Femur (tissue), 1 donor: ENCODE data around the gene ZNF568.
A peak's percentile ranks its signal among the peaks of the same experiment; 100 is the strongest.

ENCODE experiments used
- DNase-seq: peaks from one replicate; pipeline ENCODE4 v3.0.0-alpha.2; 2017

The ZNF568 gene

GRCh38 chr19:36915992-36916830 lies at the start of gene ZNF568, which contains the start of gene ZNF829:
Gene ZNF568, plus strand, starts transcription at chr19:36916332. Its CDS starts 6,439 bp downstream, at chr19:36922771.
Gene ZNF829, minus strand, starts transcription at chr19:36916291. Its CDS starts 1,124 bp downstream, at chr19:36915167.
- peak; percentile 95 for DNase-seq

GRCh38 chr19:36876993-36877938 lies 38.9 kb upstream of the ZNF568 start:
- no peak for DNase-seq

- no peak for DNase-seq
Measured at GRCh38 chr19:36891768-36892357, 24.3 kb upstream of the ZNF568 start.

GRCh38 chr19:36894849-36895383 lies 21.2 kb upstream of the ZNF568 start:
- DNase-seq = no peak

GRCh38 chr19:36898422-36898821 lies 17.7 kb upstream of the ZNF568 start:
- DNase-seq = no peak

- DNase-seq = peak; percentile 38
Measured at GRCh38 chr19:36916991-36917390, 859 bp downstream of the ZNF568 start.

- no peak for DNase-seq
Measured at GRCh38 chr19:36918090-36918489, 2.0 kb downstream of the ZNF568 start.

GRCh38 chr19:36931684-36932083 lies 15.6 kb downstream of the ZNF568 start:
- no peak for DNase-seq

- no peak for DNase-seq
Measured at GRCh38 chr19:36939153-36939552, 23.0 kb downstream of the ZNF568 start.

GRCh38 chr19:36950335-36951119 lies 34.4 kb downstream of the ZNF568 start:
- DNase-seq = no peak

- no peak for DNase-seq
Measured at GRCh38 chr19:36962346-36962745, 46.2 kb downstream of the ZNF568 start.

- peak; percentile 70 for DNase-seq
Measured at GRCh38 chr19:36963280-36963679, 47.1 kb downstream of the ZNF568 start.

GRCh38 chr19:36972571-36972970 lies 56.4 kb downstream of the ZNF568 start:
- DNase-seq = no peak

GRCh38 chr19:36973021-36973843 lies 57.1 kb downstream of the ZNF568 start:
- DNase-seq = peak; percentile 92

GRCh38 chr19:36973844-36974195 lies 57.7 kb downstream of the ZNF568 start:
- DNase-seq = no peak

GRCh38 chr19:36986131-36986530 lies 70.0 kb downstream of the ZNF568 start:
- DNase-seq = no peak

- no peak for DNase-seq
Measured at GRCh38 chr19:36986601-36987000, 70.5 kb downstream of the ZNF568 start.

GRCh38 chr19:36987091-36987490 lies 71.0 kb downstream of the ZNF568 start:
- no peak for DNase-seq

GRCh38 chr19:36997152-36997842 lies 81.2 kb downstream of the ZNF568 start:
- DNase-seq = no peak

GRCh38 chr19:36997843-36998235 lies 81.7 kb downstream of the ZNF568 start:
- no peak for DNase-seq

- DNase-seq = no peak
Measured at GRCh38 chr19:36999313-36999712, 83.2 kb downstream of the ZNF568 start.
